OCI-LY3 (cell line): ENCODE results near the gene ZNF445.

Experiments
- H2AFZ ChIP-seq: fragments of 200-600, 300-600 bp; shearing (Covaris generic); 2 replicates; pipeline ENCODE4 v1.6.0; 2014; ENCODE audit warnings: antibody characterized with exemption, low read depth, low read length
- H3K27ac ChIP-seq: fragments of 200-600, 300-600 bp; sonication (generic); 2 replicates; pipeline ENCODE4 v1.5.1; 2014; ENCODE audit warnings: mild to moderate bottlenecking, low read length, moderate library complexity, mixed read lengths
- H3K27me3 ChIP-seq: fragments of 200-600, 300-600 bp; sonication (generic); 2 replicates; pipeline ENCODE4 v1.6.1; 2014; ENCODE audit warnings: low read depth, low read length, mixed read lengths
- H3K36me3 ChIP-seq: fragments of 200-600, 300-600 bp; sonication (generic); replicated peaks from 2 replicates; pipeline ENCODE3; 2014; ENCODE audit warnings: low read depth, low read length, mixed read lengths
- H3K4me1 ChIP-seq: fragments of 300-600, 200-600 bp; sonication (generic); 2 replicates; pipeline ENCODE4 v1.6.1; 2014; ENCODE audit warnings: low read length, mixed read lengths
- H3K4me2 ChIP-seq: fragments of 200-600, 300-600 bp; sonication (generic); 2 replicates; pipeline ENCODE4 v1.6.1; 2014; ENCODE audit warnings: low read length, mixed read lengths
- H3K4me3 ChIP-seq: fragments of 300-600, 200-600 bp; sonication (generic); 2 replicates; pipeline ENCODE4 v1.5.1; 2014; ENCODE audit warnings: antibody characterized with exemption, mild to moderate bottlenecking, low read length, moderate library complexity
- H3K79me2 ChIP-seq: fragments of 300-600, 200-600 bp; shearing (Covaris generic); 2 replicates; pipeline ENCODE4 v1.6.1; 2014; ENCODE audit warnings: mild to moderate bottlenecking, low read length, mixed read lengths
- H3K9ac ChIP-seq: fragments of 300-600, 200-600 bp; shearing (Covaris generic); 2 replicates; pipeline ENCODE4 v1.6.0; 2014; ENCODE audit warnings: mild to moderate bottlenecking, low read length, moderate library complexity
- H3K9me3 ChIP-seq: fragments of 200-600, 300-600 bp; shearing (Covaris generic); 2 replicates; pipeline ENCODE4 v1.6.1; 2014; ENCODE audit warnings: low read length, mixed read lengths; ENCODE audit not compliant: insufficient read depth
- H4K20me1 ChIP-seq: fragments of 200-600, 300-600 bp; sonication (generic); 2 replicates; pipeline ENCODE4 v1.6.1; 2016; ENCODE audit warnings: low read length, mixed read lengths; ENCODE audit not compliant: insufficient read depth
- CTCF ChIP-seq: fragments of 200-600, 300-600 bp; sonication (generic); IDR thresholded peaks from 2 replicates; pipeline ENCODE4 v1.5.1; 2014; ENCODE audit warnings: antibody characterized with exemption, low read length, low read depth
- EZH2phosphoT487 ChIP-seq: fragments of 200-600 bp; shearing (Covaris generic); IDR thresholded peaks from 2 replicates; pipeline ENCODE4 v1.6.1; 2018; ENCODE audit warnings: antibody characterized with exemption, mixed run types, low read depth

ZNF445 gene

GRCh38 chr3:44444896-44445691, 32.4 kb downstream of the ZNF445 start:
- no peaks in the 10 kb centered on the region for H3K9me3 ChIP-seq
- peaks cover 52% of the 10 kb centered on the region for H3K36me3 ChIP-seq
- no peak for TF ChIP-seq CTCF
- TF ChIP-seq EZH2phosphoT487: no peak

GRCh38 chr3:44444437-44444836, 33.0 kb downstream of the ZNF445 start:
- no peak overlapping the region for H3K9ac ChIP-seq
- H3K27me3 ChIP-seq: no peaks in the 10 kb centered on the region
- H3K4me3 ChIP-seq: no peak overlapping the region
- H3K4me2 ChIP-seq: no peak overlapping the region
- H3K36me3 ChIP-seq: peaks cover 51% of the 10 kb centered on the region
- peaks cover 3% of the 10 kb centered on the region; the same call in 1 of the 2 replicates for H4K20me1 ChIP-seq
- peaks cover 11% of the 10 kb centered on the region for H3K4me1 ChIP-seq
- no peaks in the 10 kb centered on the region for H3K79me2 ChIP-seq
- H2AFZ ChIP-seq: no peak overlapping the region
- TF ChIP-seq CTCF: no peak
- TF ChIP-seq EZH2phosphoT487: no peak
- H3K9me3 ChIP-seq: no peaks in the 10 kb centered on the region
- H3K27ac ChIP-seq: no peak overlapping the region

More at GRCh38 chr3:44444896-44445691, 32.4 kb downstream of the ZNF445 start:
- Histone ChIP-seq H3K79me2 (no peaks in the 10 kb centered on the region), H3K27me3 (no peaks in the 10 kb centered on the region), H3K4me1 (peaks cover 4% of the 10 kb centered on the region), H4K20me1 (peaks cover under 1% of the 10 kb centered on the region; the same call in 1 of the 2 replicates), H3K4me2 (no peak overlapping the region), H3K4me3 (no peak overlapping the region), H2AFZ (no peak overlapping the region), H3K9ac (no peak overlapping the region), H3K27ac (no peak overlapping the region)

GRCh38 chr3:44442596-44443309, 34.7 kb downstream of the ZNF445 start:
- TF ChIP-seq EZH2phosphoT487 (no peak), CTCF (no peak)
- Histone ChIP-seq H3K27me3 (no peaks in the 10 kb centered on the region), H3K4me3 (no peak overlapping the region), H3K27ac (no peak overlapping the region), H3K36me3 (peaks cover 34% of the 10 kb centered on the region), H3K4me2 (no peak overlapping the region), H4K20me1 (peaks cover 3% of the 10 kb centered on the region; the same call in 1 of the 2 replicates), H2AFZ (no peak overlapping the region), H3K9ac (no peak overlapping the region), H3K79me2 (no peaks in the 10 kb centered on the region), H3K4me1 (peaks cover 14% of the 10 kb centered on the region), H3K9me3 (no peaks in the 10 kb centered on the region)
